Tibial artery (tissue), 4 donors: Measurements from ENCODE around the gene SATB2.

Experiments used
- DNase-seq, 2 donors: peaks; one replicate each; pipeline ENCODE4 v3.0.0-alpha.2; 2019
- H3K27ac ChIP-seq, 2 donors: fragments of 200-600 bp; sonication (generic) in 1 of 2; 1 replicate in 1 of 2; 2 replicates in 1 of 2; pipeline ENCODE4 v1.5.1; 2018 to 2019; ENCODE audit warnings: mild to moderate bottlenecking in 1 of 2
- H3K27me3 ChIP-seq, 2 donors: fragments of 200-600 bp; sonication (generic) in 1 of 2; one replicate each; pipeline versions ENCODE4 v1.5.1 to v1.6.0; 2016 to 2019
- H3K36me3 ChIP-seq, 3 donors: fragments of 200-600 bp; sonication (generic) in 2 of 3; one replicate each; pipeline ENCODE4 v1.5.1; 2016 to 2019; ENCODE audit warnings: mild to moderate bottlenecking in 2 of 3
- H3K4me1 ChIP-seq, 4 donors: fragments of 200-600 bp; sonication (generic) in 2 of 4; 1 replicate in 3 of 4; 2 replicates in 1 of 4; pipeline ENCODE4 v1.5.1; 2016 to 2019
- H3K4me3 ChIP-seq, 2 donors: fragments of 200-600 bp; sonication (generic) in 1 of 2; 1 replicate in 1 of 2; 2 replicates in 1 of 2; pipeline ENCODE4 v1.5.1; 2018 to 2019; ENCODE audit warnings: mild to moderate bottlenecking in 2 of 2
- H3K9me3 ChIP-seq, 3 donors: fragments of 200-600 bp; sonication (generic) in 1 of 3; one replicate each; pipeline ENCODE4 v1.5.1; 2016 to 2019
- intact Hi-C: fragments of 100-400 bp; cut with DNase I; formaldehyde crosslinking; loops from one replicate; pipeline ENCODE4 v1.15.0; 2023; ENCODE audit warnings: low total_unique reads
- TF ChIP-seq, protein P1 (sequence below), 2 experiments: fragments of 200-600 bp in 1 of 2; fragments of 450-650 bp in 1 of 2; IDR thresholded peaks; one replicate each; pipeline ENCODE4 v1.5.1; 2017 to 2019; ENCODE audit warnings: antibody characterized with exemption in 2 of 2, mild to moderate bottlenecking in 1 of 2, moderate library complexity in 1 of 2

The SATB2 gene

GRCh38 chr2:199341123-199341522, 116.6 kb downstream of the SATB2 start:
- Histone ChIP-seq H3K27me3 (no peaks in the 10 kb centered on the region), H3K27ac (no peak overlapping the region), H3K4me3 (no peak overlapping the region), H3K9me3 (no peaks in the 10 kb centered on the region), H3K4me1 (peaks cover 0 to 5% (median 0%) of the 10 kb centered on the region in 4 donors), H3K36me3 (no peaks in the 10 kb centered on the region)
- TF ChIP-seq, protein P1, sequence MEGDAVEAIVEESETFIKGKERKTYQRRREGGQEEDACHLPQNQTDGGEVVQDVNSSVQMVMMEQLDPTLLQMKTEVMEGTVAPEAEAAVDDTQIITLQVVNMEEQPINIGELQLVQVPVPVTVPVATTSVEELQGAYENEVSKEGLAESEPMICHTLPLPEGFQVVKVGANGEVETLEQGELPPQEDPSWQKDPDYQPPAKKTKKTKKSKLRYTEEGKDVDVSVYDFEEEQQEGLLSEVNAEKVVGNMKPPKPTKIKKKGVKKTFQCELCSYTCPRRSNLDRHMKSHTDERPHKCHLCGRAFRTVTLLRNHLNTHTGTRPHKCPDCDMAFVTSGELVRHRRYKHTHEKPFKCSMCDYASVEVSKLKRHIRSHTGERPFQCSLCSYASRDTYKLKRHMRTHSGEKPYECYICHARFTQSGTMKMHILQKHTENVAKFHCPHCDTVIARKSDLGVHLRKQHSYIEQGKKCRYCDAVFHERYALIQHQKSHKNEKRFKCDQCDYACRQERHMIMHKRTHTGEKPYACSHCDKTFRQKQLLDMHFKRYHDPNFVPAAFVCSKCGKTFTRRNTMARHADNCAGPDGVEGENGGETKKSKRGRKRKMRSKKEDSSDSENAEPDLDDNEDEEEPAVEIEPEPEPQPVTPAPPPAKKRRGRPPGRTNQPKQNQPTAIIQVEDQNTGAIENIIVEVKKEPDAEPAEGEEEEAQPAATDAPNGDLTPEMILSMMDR (IDR thresholded peaks at IDR 0.05): no peak
- intact Hi-C loops: no loop called here
- no peak for DNase-seq

- H3K4me1 ChIP-seq: peaks cover 0 to 8% (median 0%) of the 10 kb centered on the region in 4 donors
- no peaks in the 10 kb centered on the region for H3K36me3 ChIP-seq
- H3K27me3 ChIP-seq: no peaks in the 10 kb centered on the region
- TF ChIP-seq, protein P1 (IDR thresholded peaks at IDR 0.05): no peak
- intact Hi-C loops: no loop called here
- H3K27ac ChIP-seq: no peak overlapping the region
- DNase-seq: no peak
- no peaks in the 10 kb centered on the region for H3K9me3 ChIP-seq
- H3K4me3 ChIP-seq: no peak overlapping the region
Measured at GRCh38 chr2:199339891-199340605, 117.7 kb downstream of the SATB2 start.

GRCh38 chr2:199336546-199336945, 121.2 kb downstream of the SATB2 start:
- Histone ChIP-seq H3K4me1 (peaks cover 0 to 8% (median 0%) of the 10 kb centered on the region in 4 donors), H3K9me3 (no peaks in the 10 kb centered on the region), H3K27ac (no peak overlapping the region), H3K27me3 (no peaks in the 10 kb centered on the region), H3K4me3 (no peak overlapping the region), H3K36me3 (no peaks in the 10 kb centered on the region)
- DNase-seq: no peak
- intact Hi-C loops: no loop called here
- TF ChIP-seq, protein P1 (IDR thresholded peaks at IDR 0.05): no peak

DNA sequence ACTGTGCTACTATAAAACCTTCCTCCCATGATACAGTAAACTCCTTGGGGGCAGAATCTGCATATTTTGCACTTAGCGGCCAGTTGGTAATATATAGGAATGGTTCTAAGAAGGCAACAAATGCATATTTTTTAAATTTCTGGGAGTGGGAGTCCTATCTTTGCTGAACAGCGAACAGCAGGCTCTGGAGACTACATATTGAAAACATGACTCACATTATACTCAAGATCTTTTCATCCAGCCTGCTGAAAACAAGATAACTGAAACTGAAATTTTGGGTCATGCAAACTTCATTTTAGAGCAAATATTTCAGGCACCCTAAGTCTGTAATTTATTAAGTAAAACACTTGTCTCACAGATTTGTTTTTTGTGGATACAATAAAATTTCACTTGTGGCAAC, 122.2 kb downstream of the SATB2 start:
- Histone ChIP-seq H3K27ac (no peak overlapping the region), H3K27me3 (no peaks in the 10 kb centered on the region), H3K36me3 (no peaks in the 10 kb centered on the region), H3K4me3 (no peak overlapping the region), H3K4me1 (peaks cover 0 to 8% (median 0%) of the 10 kb centered on the region in 4 donors), H3K9me3 (no peaks in the 10 kb centered on the region)
- DNase-seq: no peak
- TF ChIP-seq, protein P1 (IDR thresholded peaks at IDR 0.05): no peak
- intact Hi-C loops: no loop called here

GRCh38 chr2:199329466-199329865, 128.3 kb downstream of the SATB2 start:
- H3K4me1 ChIP-seq: no peaks in the 10 kb centered on the region
- H3K36me3 ChIP-seq: peaks cover 0 to 8% (median 0%) of the 10 kb centered on the region in 3 donors
- H3K9me3 ChIP-seq: no peaks in the 10 kb centered on the region
- intact Hi-C loops: no loop called here
- H3K27ac ChIP-seq: no peak overlapping the region
- H3K27me3 ChIP-seq: no peaks in the 10 kb centered on the region
- TF ChIP-seq, protein P1 (IDR thresholded peaks at IDR 0.05): no peak
- no peak overlapping the region for H3K4me3 ChIP-seq
- no peak for DNase-seq
